DLD1 (cell line): ENCODE results near the gene PTPRZ1.

ENCODE experiments used
- in situ Hi-C: cut with HindIII; loops from 2 replicates; pipeline ENCODE4 v1.10.0; 2017; ENCODE audit warnings: low sequenced_read_pairs

PTPRZ1 gene

GRCh38 chr7:122100021-122100420 is 227.1 kb downstream of the PTPRZ1 start:
- in situ Hi-C loops, result no loop called here

- in situ Hi-C loops, result no loop called here
These were observed 230.1 kb downstream of the PTPRZ1 start for GRCh38 chr7:122103064-122103463.
